CD4-positive, alpha-beta T cell treated with Interleukin-1 beta for 1 hour (primary cell): ENCODE results near the gene RNF121.

ENCODE experiments used
- DNase-seq, 2 donors: peaks; one replicate each; pipeline ENCODE4 v3.0.0-alpha.2; 2020 to 2022

RNF121 gene

GRCh38 chr11:72039031-72039855 lies 110.4 kb downstream of the RNF121 start:
- DNase-seq: no peak

GRCh38 chr11:72039856-72040401 lies 111.1 kb downstream of the RNF121 start:
- no peak for DNase-seq

- DNase-seq: peak; percentile 78 to 79
These were observed 111.9 kb downstream of the RNF121 start for GRCh38 chr11:72040491-72041363.

GRCh38 chr11:72041364-72042063 lies 112.7 kb downstream of the RNF121 start:
- peak; percentile 50 to 51 for DNase-seq

GRCh38 chr11:72042064-72042745 lies 113.4 kb downstream of the RNF121 start:
- DNase-seq: no peak

- no peak for DNase-seq
These were observed 117.0 kb downstream of the RNF121 start for GRCh38 chr11:72045849-72046248.
